Measurements from ENCODE around the gene KLHL10. TPM values are rescaled to one million over a fixed set of nuclear protein-coding genes. Genes with fewer than 3 reads are reported as not detected.

KLHL10 gene
- total and polyA plus RNA-seq, 4 donors: 0.11 to 0.63 (median 0.30) TPM; not detected in 1

GRCh38 chr17:41801374-41802271 is 36.0 kb upstream of the KLHL10 start:
- H3K4me3 ChIP-seq (ENCODE audit: low read depth, low read length): no peak overlapping the region
- H3K9me3 ChIP-seq (ENCODE audit: control insufficient read depth, insufficient read depth, low read length): no peaks in the 10 kb centered on the region
- H3K36me3 ChIP-seq (ENCODE audit: control insufficient read depth, insufficient read depth, low read length): peaks cover 21% of the 10 kb centered on the region
- H3K27ac ChIP-seq (ENCODE audit: low read depth, low read length): peak overlapping the region; percentile 29
- WGBS (ENCODE audit: insufficient coverage): 23% methylated on average over 4 of the region's 14 CpGs
- peaks cover 14% of the 10 kb centered on the region for H3K4me1 ChIP-seq (ENCODE audit: control insufficient read depth, insufficient read depth, low read length)
- H3K27me3 ChIP-seq (ENCODE audit: control insufficient read depth, insufficient read depth, low read length): no peaks in the 10 kb centered on the region
- peak in 4 of 6 donors; percentile 57 to 91 (median 80) for DNase-seq (ENCODE audit: low read depth in 4 of 6, low spot score in 6 of 6)

GRCh38 chr17:41803049-41804020 is 34.3 kb upstream of the KLHL10 start:
- peaks cover 30% of the 10 kb centered on the region for H3K36me3 ChIP-seq (ENCODE audit: control insufficient read depth, insufficient read depth, low read length)
- no peak for DNase-seq (ENCODE audit: low read depth in 4 of 6, low spot score in 6 of 6)
- H3K4me1 ChIP-seq (ENCODE audit: control insufficient read depth, insufficient read depth, low read length): peaks cover 14% of the 10 kb centered on the region
- H3K27me3 ChIP-seq (ENCODE audit: control insufficient read depth, insufficient read depth, low read length): no peaks in the 10 kb centered on the region
- WGBS (ENCODE audit: insufficient coverage): 74% methylated on average over 21 of the region's 24 CpGs
- no peak overlapping the region for H3K4me3 ChIP-seq (ENCODE audit: low read depth, low read length)
- no peak overlapping the region for H3K27ac ChIP-seq (ENCODE audit: low read depth, low read length)
- no peaks in the 10 kb centered on the region for H3K9me3 ChIP-seq (ENCODE audit: control insufficient read depth, insufficient read depth, low read length)

GRCh38 chr17:41806685-41807445 is 30.8 kb upstream of the KLHL10 start:
- H3K4me3 ChIP-seq (ENCODE audit: low read depth, low read length): no peak overlapping the region
- H3K9me3 ChIP-seq (ENCODE audit: control insufficient read depth, insufficient read depth, low read length): no peaks in the 10 kb centered on the region
- DNase-seq (ENCODE audit: low read depth in 4 of 6, low spot score in 6 of 6): no peak
- no peaks in the 10 kb centered on the region for H3K27me3 ChIP-seq (ENCODE audit: control insufficient read depth, insufficient read depth, low read length)
- peaks cover 43% of the 10 kb centered on the region for H3K36me3 ChIP-seq (ENCODE audit: control insufficient read depth, insufficient read depth, low read length)
- H3K27ac ChIP-seq (ENCODE audit: low read depth, low read length): no peak overlapping the region
- H3K4me1 ChIP-seq (ENCODE audit: control insufficient read depth, insufficient read depth, low read length): peaks cover 20% of the 10 kb centered on the region
- whole genome bisulfite sequencing (ENCODE audit: insufficient coverage): 86% methylated on average over 5 of the region's 8 CpGs

GRCh38 chr17:41810659-41811548 is 26.7 kb upstream of the KLHL10 start:
- Histone ChIP-seq H3K27ac (ENCODE audit: low read depth, low read length) (no peak overlapping the region), H3K4me1 (ENCODE audit: control insufficient read depth, insufficient read depth, low read length) (peaks cover 40% of the 10 kb centered on the region)

GRCh38 chr17:41811549-41812380 is 25.9 kb upstream of the KLHL10 start, which contains the start of gene P3H4:
Gene P3H4, minus strand, starts transcription at chr17:41811949. Its CDS starts 34 bp downstream, at chr17:41811915.
- Histone ChIP-seq H3K4me3 (ENCODE audit: low read depth, low read length) (peak within 1 kb of the TSS; percentile 75), H3K27ac (ENCODE audit: low read depth, low read length) (peak within 1 kb of the TSS; percentile 80), H3K27me3 (ENCODE audit: control insufficient read depth, insufficient read depth, low read length) (no peaks in the 10 kb centered on the region), H3K36me3 (ENCODE audit: control insufficient read depth, insufficient read depth, low read length) (peaks cover 21% of the 10 kb centered on the region), H3K4me1 (ENCODE audit: control insufficient read depth, insufficient read depth, low read length) (peaks cover 40% of the 10 kb centered on the region), H3K9me3 (ENCODE audit: control insufficient read depth, insufficient read depth, low read length) (no peaks in the 10 kb centered on the region)
- under 1% methylated on average over 96 of the region's 96 CpGs for WGBS (ENCODE audit: insufficient coverage)
- peak in 5 of 6 donors; percentile 57 to 93 (median 77) for DNase-seq (ENCODE audit: low read depth in 4 of 6, low spot score in 6 of 6)

More at GRCh38 chr17:41810659-41811548, 26.7 kb upstream of the KLHL10 start:
- H3K27me3 ChIP-seq (ENCODE audit: control insufficient read depth, insufficient read depth, low read length): no peaks in the 10 kb centered on the region
- no peak for DNase-seq (ENCODE audit: low read depth in 4 of 6, low spot score in 6 of 6)
- no peaks in the 10 kb centered on the region for H3K9me3 ChIP-seq (ENCODE audit: control insufficient read depth, insufficient read depth, low read length)
- WGBS (ENCODE audit: insufficient coverage): 25% methylated on average over 56 of the region's 58 CpGs
- peaks cover 27% of the 10 kb centered on the region for H3K36me3 ChIP-seq (ENCODE audit: control insufficient read depth, insufficient read depth, low read length)
- H3K4me3 ChIP-seq (ENCODE audit: low read depth, low read length): peak overlapping the region; percentile 75

- peaks cover 24% of the 10 kb centered on the region for H3K36me3 ChIP-seq (ENCODE audit: control insufficient read depth, insufficient read depth, low read length)
- H3K4me1 ChIP-seq (ENCODE audit: control insufficient read depth, insufficient read depth, low read length): peaks cover 40% of the 10 kb centered on the region
- DNase-seq (ENCODE audit: low read depth in 4 of 6, low spot score in 6 of 6): peak; percentile 57 to 92 (median 77)
- no peaks in the 10 kb centered on the region for H3K27me3 ChIP-seq (ENCODE audit: control insufficient read depth, insufficient read depth, low read length)
- WGBS (ENCODE audit: insufficient coverage): 2% methylated on average over 25 of the region's 35 CpGs
- peak within 1 kb of the TSS; percentile 80 for H3K27ac ChIP-seq (ENCODE audit: low read depth, low read length)
- no peaks in the 10 kb centered on the region for H3K9me3 ChIP-seq (ENCODE audit: control insufficient read depth, insufficient read depth, low read length)
- peak within 1 kb of the TSS; percentile 75 for H3K4me3 ChIP-seq (ENCODE audit: low read depth, low read length)
Measured at GRCh38 chr17:41812381-41813151, 25.1 kb upstream of the KLHL10 start, which contains the start of gene FKBP10. Gene FKBP10, plus strand, starts transcription at chr17:41813004. Its CDS starts 31 bp downstream, at chr17:41813035.

GRCh38 chr17:41813152-41813680 is 24.4 kb upstream of the KLHL10 start:
- Histone ChIP-seq H3K36me3 (ENCODE audit: control insufficient read depth, insufficient read depth, low read length) (peaks cover 24% of the 10 kb centered on the region), H3K27ac (ENCODE audit: low read depth, low read length) (peak overlapping the region; percentile 80), H3K9me3 (ENCODE audit: control insufficient read depth, insufficient read depth, low read length) (no peaks in the 10 kb centered on the region), H3K27me3 (ENCODE audit: control insufficient read depth, insufficient read depth, low read length) (no peaks in the 10 kb centered on the region), H3K4me3 (ENCODE audit: low read depth, low read length) (peak overlapping the region; percentile 75), H3K4me1 (ENCODE audit: control insufficient read depth, insufficient read depth, low read length) (peaks cover 40% of the 10 kb centered on the region)
- WGBS (ENCODE audit: insufficient coverage): 4% methylated on average over 9 of the region's 12 CpGs
- no peak for DNase-seq (ENCODE audit: low read depth in 4 of 6, low spot score in 6 of 6)
